Keratinocyte (primary cell): Measurements from ENCODE around the gene PIPOX. TPM values are rescaled to one million over a fixed set of nuclear protein-coding genes. Genes with fewer than 3 reads are reported as not detected.

Experiments
- DNase-seq: peaks from one replicate; pipeline ENCODE4 v3.0.0-alpha.2; 2011; ENCODE audit warnings: low read depth, missing footprints, low spot score
- FAIRE-seq: peaks from 2 replicates; lab custom pipeline; 2011; peaks lifted over from hg19 to GRCh38; lab: Jason Lieb, UNC
- H2AFZ ChIP-seq: 2 replicates; pipeline ENCODE4 v1.6.0; 2012; ENCODE audit warnings: low read length, control low read depth, inconsistent platforms; ENCODE audit not compliant: control insufficient read depth
- H3K27ac ChIP-seq: 2 replicates; pipeline ENCODE4 v1.5.1; 2011; ENCODE audit warnings: low read length; ENCODE audit not compliant: control insufficient read depth, insufficient read depth
- H3K27me3 ChIP-seq: 3 replicates; pipeline ENCODE4 v1.6.0; 2011; ENCODE audit warnings: low read length; ENCODE audit not compliant: control insufficient read depth, insufficient read depth; ENCODE audit errors: extremely low read depth
- H3K36me3 ChIP-seq, 2 experiments: 2 replicates in 1 of 2; 3 replicates in 1 of 2; pipeline ENCODE4 v1.5.1; 2011; ENCODE audit warnings: low read length in 2 of 2, mild to moderate bottlenecking in 1 of 2; ENCODE audit not compliant: control insufficient read depth in 2 of 2, insufficient read depth in 2 of 2; ENCODE audit errors: extremely low read depth in 1 of 2
- H3K4me1 ChIP-seq: 3 replicates; pipeline ENCODE4 v1.5.1; 2011; ENCODE audit warnings: low read length; ENCODE audit not compliant: control insufficient read depth, insufficient read depth; ENCODE audit errors: extremely low read depth
- H3K4me2 ChIP-seq: 3 replicates; pipeline ENCODE4 v1.6.0; 2011; ENCODE audit warnings: low read depth, low read length; ENCODE audit not compliant: control insufficient read depth, insufficient read depth; ENCODE audit errors: extremely low read depth
- H3K4me3 ChIP-seq, 3 experiments: fragments of 200-600 bp in 1 of 3; sonication (generic) in 1 of 3; 2 replicates in 2 of 3; 3 replicates in 1 of 3; pipeline ENCODE4 v1.5.1; 2011 to 2016; ENCODE audit warnings: low read length in 3 of 3, mild to moderate bottlenecking in 3 of 3, control low read depth in 2 of 3, inconsistent platforms in 1 of 3, low read depth in 1 of 3, mixed read lengths in 1 of 3, mixed run types in 1 of 3, moderate library complexity in 1 of 3; ENCODE audit not compliant: control insufficient read depth in 2 of 3, insufficient read depth in 2 of 3; ENCODE audit errors: extremely low read depth in 1 of 3
- H3K79me2 ChIP-seq: 2 replicates; pipeline ENCODE4 v1.6.0; 2012; ENCODE audit warnings: low read length; ENCODE audit not compliant: control insufficient read depth, insufficient read depth
- H3K9ac ChIP-seq: 3 replicates; pipeline ENCODE4 v1.6.0; 2011; ENCODE audit warnings: low read length; ENCODE audit not compliant: control insufficient read depth, insufficient read depth; ENCODE audit errors: extremely low read depth
- H3K9me1 ChIP-seq: 3 replicates; pipeline ENCODE4 v1.6.0; 2011; ENCODE audit warnings: low read length; ENCODE audit not compliant: control insufficient read depth, insufficient read depth; ENCODE audit errors: extremely low read depth
- H3K9me3 ChIP-seq: 2 replicates; pipeline ENCODE4 v1.5.1; 2012; ENCODE audit warnings: low read depth, low read length; ENCODE audit not compliant: control insufficient read depth
- H4K20me1 ChIP-seq: 3 replicates; pipeline ENCODE4 v1.6.0; 2011; ENCODE audit warnings: low read length; ENCODE audit not compliant: control insufficient read depth, insufficient read depth; ENCODE audit errors: extremely low read depth
- EZH2 ChIP-seq: IDR thresholded peaks from one replicate; pipeline ENCODE4 v1.6.1; 2012; ENCODE audit warnings: inconsistent platforms, mild to moderate bottlenecking, low read length, moderate library complexity
- dilution Hi-C: fragments of 300-500 bp; cut with MboI; formaldehyde crosslinking; loops from one replicate; pipeline ENCODE4 v1.7.0; 2020; ENCODE audit warnings: low sequenced_read_pairs; ENCODE audit not compliant: extremely low pct_ligation_motif_present
- polyA plus RNA-seq, 5 experiments: library from polyadenylated mRNA; depleted of rRNA in 3 of 5; stranded (reverse) in 3 of 5; stranded (forward) in 1 of 5; unstranded in 1 of 5; fragments of >200 nt; gene quantifications; 1 replicate in 1 of 5; 2 replicates in 3 of 5; 3 replicates in 1 of 5; pipeline versions ENCODE4 v1.2.1 to v1.2.3, GENCODE V29; 2011 to 2012; ENCODE audit warnings: missing spikeins in 2 of 5, low read depth in 1 of 5, low replicate concordance in 1 of 5
- TF ChIP-seq, protein P1 (sequence below), 3 experiments: IDR thresholded peaks in 1 of 3; conservative IDR thresholded peaks in 1 of 3; optimal IDR thresholded peaks in 1 of 3; 2 replicates in 2 of 3; 3 replicates in 1 of 3; pipeline versions ENCODE3 to v1.5.1; 2011; ENCODE audit warnings: low read length in 3 of 3, mild to moderate bottlenecking in 3 of 3, moderate library complexity in 2 of 3, control low read depth in 1 of 3, inconsistent platforms in 1 of 3; ENCODE audit not compliant: insufficient read depth in 2 of 3; ENCODE audit errors: extremely low read depth in 1 of 3

PIPOX gene
- polyA plus RNA-seq, 1 donor (not counting 4 experiments of a cell fraction or from before 2014, with no cell fraction given) = not detected

DNA sequence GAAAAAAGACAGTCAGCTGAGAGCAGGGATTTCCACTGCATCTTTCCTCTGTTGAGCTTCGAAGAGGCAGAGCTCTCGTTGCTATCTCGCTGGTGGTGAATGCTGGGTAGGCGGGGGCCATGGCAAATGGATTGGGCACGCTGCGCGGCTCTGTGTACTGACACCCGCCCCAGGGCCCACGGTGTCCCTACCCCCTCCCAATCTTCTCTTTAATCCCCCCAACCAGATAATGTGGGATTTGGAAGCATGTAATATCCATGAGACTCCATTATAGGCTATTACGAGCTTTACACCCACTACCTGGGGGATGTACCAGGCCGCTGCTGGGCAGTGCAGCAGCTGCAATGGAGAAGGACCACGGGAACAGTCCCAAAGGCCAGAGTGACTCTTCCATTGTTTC lies 8.3 kb downstream of the PIPOX start:
- Histone ChIP-seq H3K9ac (no peak overlapping the region), H4K20me1 (no peaks in the 10 kb centered on the region), H3K27ac (no peak overlapping the region), H3K36me3 (no peaks in the 10 kb centered on the region), H3K4me3 (no peak overlapping the region), H3K4me2 (no peak overlapping the region), H3K27me3 (peaks cover 51% of the 10 kb centered on the region), H3K79me2 (no peaks in the 10 kb centered on the region), H2AFZ (no peak overlapping the region), H3K9me3 (no peaks in the 10 kb centered on the region), H3K4me1 (no peaks in the 10 kb centered on the region), H3K9me1 (no peaks in the 10 kb centered on the region)
- TF ChIP-seq, protein P1, sequence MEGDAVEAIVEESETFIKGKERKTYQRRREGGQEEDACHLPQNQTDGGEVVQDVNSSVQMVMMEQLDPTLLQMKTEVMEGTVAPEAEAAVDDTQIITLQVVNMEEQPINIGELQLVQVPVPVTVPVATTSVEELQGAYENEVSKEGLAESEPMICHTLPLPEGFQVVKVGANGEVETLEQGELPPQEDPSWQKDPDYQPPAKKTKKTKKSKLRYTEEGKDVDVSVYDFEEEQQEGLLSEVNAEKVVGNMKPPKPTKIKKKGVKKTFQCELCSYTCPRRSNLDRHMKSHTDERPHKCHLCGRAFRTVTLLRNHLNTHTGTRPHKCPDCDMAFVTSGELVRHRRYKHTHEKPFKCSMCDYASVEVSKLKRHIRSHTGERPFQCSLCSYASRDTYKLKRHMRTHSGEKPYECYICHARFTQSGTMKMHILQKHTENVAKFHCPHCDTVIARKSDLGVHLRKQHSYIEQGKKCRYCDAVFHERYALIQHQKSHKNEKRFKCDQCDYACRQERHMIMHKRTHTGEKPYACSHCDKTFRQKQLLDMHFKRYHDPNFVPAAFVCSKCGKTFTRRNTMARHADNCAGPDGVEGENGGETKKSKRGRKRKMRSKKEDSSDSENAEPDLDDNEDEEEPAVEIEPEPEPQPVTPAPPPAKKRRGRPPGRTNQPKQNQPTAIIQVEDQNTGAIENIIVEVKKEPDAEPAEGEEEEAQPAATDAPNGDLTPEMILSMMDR (optimal IDR thresholded peaks at IDR 0.05 in 1 of 3, IDR thresholded peaks at IDR 0.05 in 1 of 3, conservative IDR thresholded peaks at IDR 0.05 in 1 of 3; ENCODE audit: extremely low read depth in 1 of 3, insufficient read depth in 2 of 3, low read length in 3 of 3) = no peak
- no peak for TF ChIP-seq EZH2
- dilution Hi-C loops = no loop called here
- FAIRE-seq (no peak), DNase-seq (no peak)

DNA sequence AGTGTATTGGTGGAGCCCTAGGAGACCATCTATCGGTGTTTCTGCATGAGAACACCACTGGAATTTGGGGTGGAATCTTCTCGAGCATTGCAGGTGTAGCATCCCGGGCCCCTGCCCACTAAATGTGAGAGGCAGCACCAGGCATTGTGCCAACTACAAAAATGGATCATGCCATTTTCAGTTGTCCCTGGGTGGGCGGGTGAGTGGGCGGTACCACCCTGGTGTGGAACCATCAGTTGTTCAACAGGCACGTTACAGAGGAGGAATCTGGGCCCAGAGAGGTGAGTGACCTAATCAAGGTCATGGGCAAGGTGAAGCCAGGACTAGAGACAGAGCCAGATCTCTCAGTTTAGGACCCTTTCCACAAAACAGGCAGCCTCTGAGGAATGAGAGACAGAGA lies 8.8 kb downstream of the PIPOX start:
- Histone ChIP-seq H2AFZ (no peak overlapping the region), H3K36me3 (no peaks in the 10 kb centered on the region), H3K27ac (no peak overlapping the region), H3K4me1 (no peaks in the 10 kb centered on the region), H3K4me2 (no peak overlapping the region), H3K9me1 (no peaks in the 10 kb centered on the region), H3K27me3 (peaks cover 51% of the 10 kb centered on the region), H3K9me3 (no peaks in the 10 kb centered on the region), H3K9ac (no peak overlapping the region), H4K20me1 (no peaks in the 10 kb centered on the region), H3K4me3 (no peak overlapping the region), H3K79me2 (no peaks in the 10 kb centered on the region)
- no peak for TF ChIP-seq EZH2
- TF ChIP-seq, protein P1 (optimal IDR thresholded peaks at IDR 0.05 in 1 of 3, IDR thresholded peaks at IDR 0.05 in 1 of 3, conservative IDR thresholded peaks at IDR 0.05 in 1 of 3; ENCODE audit: extremely low read depth in 1 of 3, insufficient read depth in 2 of 3, low read length in 3 of 3) = no peak
- FAIRE-seq (no peak), DNase-seq (no peak)
- dilution Hi-C loops = no loop called here
